Vagina (tissue), 2 donors: Measurements from ENCODE around the gene NKX6-2. TPM values are rescaled to one million over a fixed set of nuclear protein-coding genes. Genes with fewer than 3 reads are reported as not detected.

ENCODE experiments used
- DNase-seq, 2 donors: peaks; one replicate each; pipeline ENCODE4 v3.0.0-alpha.2; 2017; ENCODE audit errors: extremely low spot score in 2 of 2
- H3K27ac ChIP-seq: fragments of 200-600 bp; sonication (generic); one replicate; pipeline ENCODE4 v1.5.1; 2019
- H3K27me3 ChIP-seq: fragments of 200-600 bp; sonication (generic); one replicate; pipeline ENCODE4 v1.5.1; 2019
- H3K36me3 ChIP-seq, 2 donors: fragments of 200-600 bp; sonication (generic); one replicate each; pipeline ENCODE4 v1.5.1; 2017 to 2019
- H3K4me1 ChIP-seq: fragments of 200-600 bp; sonication (generic); one replicate; pipeline ENCODE4 v1.5.1; 2019
- H3K4me3 ChIP-seq, 2 donors: fragments of 200-600 bp; sonication (generic); 1 replicate in 1 of 2; 2 replicates in 1 of 2; pipeline ENCODE4 v1.5.1; 2016 to 2019
- H3K9me3 ChIP-seq: fragments of 200-600 bp; sonication (generic); one replicate; pipeline ENCODE4 v1.5.1; 2019
- POLR2A ChIP-seq, 2 donors: fragments of 450-650 bp; IDR thresholded peaks; one replicate each; pipeline ENCODE4 v1.6.1; 2017; ENCODE audit warnings: antibody characterized with exemption in 2 of 2, mild to moderate bottlenecking in 2 of 2, moderate library complexity in 2 of 2
- POLR2AphosphoS5 ChIP-seq, 2 donors: sonication (generic); formaldehyde crosslinking; IDR thresholded peaks; one replicate each; pipeline ENCODE4 v1.9.0; 2017; ENCODE audit warnings: antibody characterized with exemption in 2 of 2, mild to moderate bottlenecking in 2 of 2, low read depth in 1 of 2; ENCODE audit not compliant: insufficient read depth in 1 of 2
- intact Hi-C: fragments of 100-400 bp; cut with DNase I; formaldehyde crosslinking; loops from one replicate; pipeline ENCODE4 v1.15.1; 2023
- total RNA-seq: library from RNA; depleted of rRNA; stranded (reverse); fragments of >200 nt; gene quantifications from one replicate; pipeline ENCODE4 v1.2.3, GENCODE V29; 2016
- TF ChIP-seq, protein P1 (sequence below), 3 experiments: fragments of 450-650 bp in 2 of 3; fragments of 200-600 bp in 1 of 3; sonication (generic) in 1 of 3; IDR thresholded peaks; one replicate each; pipeline ENCODE4 v1.5.1; 2017 to 2019; ENCODE audit warnings: antibody characterized with exemption in 3 of 3, mild to moderate bottlenecking in 2 of 3, moderate library complexity in 2 of 3

The NKX6-2 gene
- total RNA-seq, 1 donor from 2014 or later = 0.49 TPM

DNA sequence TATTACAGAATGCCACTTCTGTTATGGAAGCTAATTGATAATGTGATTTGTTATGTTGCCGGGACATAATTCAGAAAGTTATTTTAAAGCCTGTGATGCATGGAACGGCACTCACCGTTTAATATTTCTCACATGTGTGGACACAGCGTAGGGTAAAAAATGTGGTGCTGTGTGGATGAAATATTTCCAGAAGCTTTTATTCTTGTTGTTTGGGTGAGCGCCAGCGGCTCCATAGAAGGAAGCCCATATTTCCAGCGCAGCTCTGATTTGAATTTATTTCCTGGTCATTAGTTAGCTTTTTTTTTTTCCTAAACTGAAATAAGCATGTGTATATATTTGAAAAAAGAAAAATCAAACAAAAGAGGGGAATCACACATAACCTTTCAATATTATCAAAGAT lies 20.2 kb upstream of the NKX6-2 start:
- H3K27me3 ChIP-seq = no peaks in the 10 kb centered on the region
- H3K9me3 ChIP-seq = no peaks in the 10 kb centered on the region
- H3K4me3 ChIP-seq = no peak overlapping the region
- no peaks in the 10 kb centered on the region for H3K4me1 ChIP-seq
- no peak for DNase-seq
- no peaks in the 10 kb centered on the region for H3K36me3 ChIP-seq
- no peak for TF ChIP-seq POLR2A (IDR thresholded peaks at IDR 0.05)
- TF ChIP-seq POLR2AphosphoS5 (IDR thresholded peaks at IDR 0.05; ENCODE audit: insufficient read depth in 1 of 2, low read depth in 1 of 2) = no peak
- TF ChIP-seq, protein P1, sequence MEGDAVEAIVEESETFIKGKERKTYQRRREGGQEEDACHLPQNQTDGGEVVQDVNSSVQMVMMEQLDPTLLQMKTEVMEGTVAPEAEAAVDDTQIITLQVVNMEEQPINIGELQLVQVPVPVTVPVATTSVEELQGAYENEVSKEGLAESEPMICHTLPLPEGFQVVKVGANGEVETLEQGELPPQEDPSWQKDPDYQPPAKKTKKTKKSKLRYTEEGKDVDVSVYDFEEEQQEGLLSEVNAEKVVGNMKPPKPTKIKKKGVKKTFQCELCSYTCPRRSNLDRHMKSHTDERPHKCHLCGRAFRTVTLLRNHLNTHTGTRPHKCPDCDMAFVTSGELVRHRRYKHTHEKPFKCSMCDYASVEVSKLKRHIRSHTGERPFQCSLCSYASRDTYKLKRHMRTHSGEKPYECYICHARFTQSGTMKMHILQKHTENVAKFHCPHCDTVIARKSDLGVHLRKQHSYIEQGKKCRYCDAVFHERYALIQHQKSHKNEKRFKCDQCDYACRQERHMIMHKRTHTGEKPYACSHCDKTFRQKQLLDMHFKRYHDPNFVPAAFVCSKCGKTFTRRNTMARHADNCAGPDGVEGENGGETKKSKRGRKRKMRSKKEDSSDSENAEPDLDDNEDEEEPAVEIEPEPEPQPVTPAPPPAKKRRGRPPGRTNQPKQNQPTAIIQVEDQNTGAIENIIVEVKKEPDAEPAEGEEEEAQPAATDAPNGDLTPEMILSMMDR (IDR thresholded peaks at IDR 0.05) = no peak
- no peak overlapping the region for H3K27ac ChIP-seq
- intact Hi-C loops = no loop called here

DNA sequence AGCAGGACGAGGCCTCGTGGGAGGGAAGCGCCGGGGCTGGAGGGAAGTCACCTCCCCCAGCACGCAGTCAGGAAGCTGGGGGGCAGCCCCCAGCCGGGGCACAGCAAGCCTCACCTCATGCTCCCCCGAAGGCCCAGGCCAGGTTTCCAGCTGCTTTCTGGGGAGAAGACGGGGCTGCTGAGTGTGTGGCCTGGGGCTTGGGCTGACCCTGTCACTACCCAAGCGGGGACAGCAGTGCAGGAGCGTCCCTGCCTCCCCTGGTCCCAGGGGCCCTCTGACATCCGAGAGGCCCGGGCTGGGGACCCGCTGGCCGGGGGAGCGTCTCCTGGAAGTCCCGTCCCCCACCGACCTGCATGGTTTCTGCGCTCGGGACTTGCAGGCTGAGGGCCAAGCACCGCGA lies 19.7 kb upstream of the NKX6-2 start:
- no peak overlapping the region for H3K4me3 ChIP-seq
- H3K36me3 ChIP-seq = no peaks in the 10 kb centered on the region
- TF ChIP-seq POLR2A (IDR thresholded peaks at IDR 0.05) (no peak), POLR2AphosphoS5 (IDR thresholded peaks at IDR 0.05; ENCODE audit: insufficient read depth in 1 of 2, low read depth in 1 of 2) (no peak)
- TF ChIP-seq, protein P1 (IDR thresholded peaks at IDR 0.05) = no peak
- no peaks in the 10 kb centered on the region for H3K27me3 ChIP-seq
- no peaks in the 10 kb centered on the region for H3K4me1 ChIP-seq
- H3K27ac ChIP-seq = no peak overlapping the region
- intact Hi-C loops = no loop called here
- no peaks in the 10 kb centered on the region for H3K9me3 ChIP-seq
- DNase-seq = no peak

DNA sequence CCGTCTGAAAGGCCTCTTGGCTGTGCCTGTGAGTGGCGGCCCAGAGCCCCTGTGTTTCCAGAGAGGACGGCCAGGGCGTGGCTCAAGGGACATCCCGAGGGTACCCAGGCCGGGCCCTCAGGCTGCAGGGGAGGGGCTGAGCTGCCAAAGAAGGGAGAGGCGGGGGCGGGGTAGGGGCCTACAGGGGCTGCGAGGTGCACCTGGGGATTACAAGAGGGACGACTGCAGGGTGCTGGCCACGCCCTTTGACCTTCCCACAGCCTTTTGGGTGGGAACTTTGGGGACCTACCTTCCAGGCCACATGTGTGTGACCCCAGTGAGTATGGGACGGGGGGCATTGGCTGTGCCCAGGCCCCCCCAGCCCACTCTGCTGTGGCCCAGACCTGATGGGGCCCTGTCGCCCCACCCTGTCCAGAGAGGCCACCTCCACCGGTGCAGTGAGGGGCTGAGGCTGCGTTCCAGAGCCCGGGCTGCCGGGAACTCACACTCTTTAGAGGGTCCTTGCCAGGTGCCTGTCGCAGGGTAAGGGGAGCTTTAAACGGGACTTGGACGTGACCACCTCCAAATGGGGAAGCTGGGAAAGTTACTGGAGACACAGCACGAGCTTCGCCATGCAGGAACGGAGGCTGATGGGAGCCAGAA lies 19.0 kb upstream of the NKX6-2 start:
- Histone ChIP-seq H3K27ac (no peak overlapping the region), H3K4me1 (no peaks in the 10 kb centered on the region), H3K36me3 (no peaks in the 10 kb centered on the region), H3K4me3 (no peak overlapping the region), H3K27me3 (no peaks in the 10 kb centered on the region), H3K9me3 (no peaks in the 10 kb centered on the region)
- intact Hi-C loops = no loop called here
- TF ChIP-seq POLR2A (IDR thresholded peaks at IDR 0.05) = no peak
- no peak for TF ChIP-seq POLR2AphosphoS5 (IDR thresholded peaks at IDR 0.05; ENCODE audit: insufficient read depth in 1 of 2, low read depth in 1 of 2)
- TF ChIP-seq, protein P1 (IDR thresholded peaks at IDR 0.05) = no peak
- no peak for DNase-seq

DNA sequence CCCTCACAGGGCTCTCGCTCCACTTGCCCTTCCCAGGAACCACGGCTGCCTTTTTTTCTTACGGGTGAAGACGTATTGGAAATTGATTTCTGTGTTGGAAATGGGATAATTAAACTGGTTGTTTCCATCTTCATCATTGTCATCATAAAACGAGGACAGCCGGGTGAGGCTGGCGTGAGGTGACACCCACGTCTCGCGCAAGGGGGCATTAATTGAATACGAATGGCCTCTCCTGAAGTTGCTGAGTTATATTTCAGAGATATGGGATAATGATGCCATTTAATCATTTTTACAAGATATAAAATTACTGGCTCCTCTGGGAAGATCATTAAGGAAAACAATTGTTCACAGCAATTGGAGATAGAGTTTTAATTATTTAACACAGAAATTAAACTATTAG lies 18.3 kb upstream of the NKX6-2 start:
- Histone ChIP-seq H3K4me1 (no peaks in the 10 kb centered on the region), H3K27me3 (no peaks in the 10 kb centered on the region), H3K27ac (no peak overlapping the region), H3K9me3 (no peaks in the 10 kb centered on the region), H3K4me3 (no peak overlapping the region), H3K36me3 (no peaks in the 10 kb centered on the region)
- intact Hi-C loops = no loop called here
- DNase-seq = no peak
- TF ChIP-seq, protein P1 (IDR thresholded peaks at IDR 0.05) = no peak
- TF ChIP-seq POLR2A (IDR thresholded peaks at IDR 0.05) (no peak), POLR2AphosphoS5 (IDR thresholded peaks at IDR 0.05; ENCODE audit: insufficient read depth in 1 of 2, low read depth in 1 of 2) (no peak)

DNA sequence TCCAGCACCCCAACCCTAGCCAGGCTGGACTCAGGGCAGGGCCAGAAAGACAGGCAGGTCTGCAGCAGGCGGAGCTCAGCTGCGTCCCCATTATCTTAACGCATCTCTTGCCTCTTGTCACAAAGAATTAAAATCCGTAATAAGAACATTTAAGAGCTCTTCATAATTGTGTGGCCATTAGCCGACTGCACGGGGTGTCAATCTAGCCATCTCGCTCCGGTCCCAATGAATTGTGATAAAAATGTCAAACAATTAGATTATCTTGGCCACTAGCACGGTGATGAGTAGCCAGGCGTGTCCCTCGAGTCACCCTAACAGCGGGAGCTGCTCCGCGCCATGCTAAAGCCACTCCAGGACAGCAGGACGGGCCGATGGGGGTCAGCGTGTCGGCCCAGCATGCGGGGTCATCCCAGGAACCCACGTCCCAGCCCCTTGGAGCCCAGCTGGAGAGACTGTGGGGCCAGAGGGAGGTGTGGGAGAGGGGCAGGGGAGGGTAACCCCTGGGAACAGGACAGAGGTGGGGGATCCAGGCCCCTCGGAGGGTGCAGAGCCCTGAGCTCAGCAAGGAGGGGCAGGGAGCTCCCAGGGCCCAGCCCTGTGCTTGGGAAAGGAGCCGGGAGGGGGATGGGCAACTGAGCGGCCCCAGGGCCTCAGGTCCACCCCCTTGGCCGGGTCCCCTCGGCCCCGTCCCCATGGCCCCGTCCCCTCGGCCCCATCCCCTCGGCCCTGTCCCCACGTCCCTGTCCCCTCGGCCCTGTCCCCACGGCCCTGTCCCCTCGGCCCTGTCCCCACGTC lies 17.7 kb upstream of the NKX6-2 start:
- H3K4me3 ChIP-seq = no peak overlapping the region
- H3K9me3 ChIP-seq = no peaks in the 10 kb centered on the region
- H3K36me3 ChIP-seq = no peaks in the 10 kb centered on the region
- no peaks in the 10 kb centered on the region for H3K27me3 ChIP-seq
- no peaks in the 10 kb centered on the region for H3K4me1 ChIP-seq
- TF ChIP-seq, protein P1 (IDR thresholded peaks at IDR 0.05) = no peak
- TF ChIP-seq POLR2AphosphoS5 (IDR thresholded peaks at IDR 0.05; ENCODE audit: insufficient read depth in 1 of 2, low read depth in 1 of 2) (no peak), POLR2A (IDR thresholded peaks at IDR 0.05) (no peak)
- H3K27ac ChIP-seq = no peak overlapping the region
- DNase-seq = no peak
- intact Hi-C loops = no loop called here
